ENCODE results near the gene WFDC5. TPM values are rescaled to one million over a fixed set of nuclear protein-coding genes. Genes with fewer than 3 reads are reported as not detected.

Gene WFDC5
- total RNA-seq, 1 donor from 2014 or later = 1.0 TPM

DNA sequence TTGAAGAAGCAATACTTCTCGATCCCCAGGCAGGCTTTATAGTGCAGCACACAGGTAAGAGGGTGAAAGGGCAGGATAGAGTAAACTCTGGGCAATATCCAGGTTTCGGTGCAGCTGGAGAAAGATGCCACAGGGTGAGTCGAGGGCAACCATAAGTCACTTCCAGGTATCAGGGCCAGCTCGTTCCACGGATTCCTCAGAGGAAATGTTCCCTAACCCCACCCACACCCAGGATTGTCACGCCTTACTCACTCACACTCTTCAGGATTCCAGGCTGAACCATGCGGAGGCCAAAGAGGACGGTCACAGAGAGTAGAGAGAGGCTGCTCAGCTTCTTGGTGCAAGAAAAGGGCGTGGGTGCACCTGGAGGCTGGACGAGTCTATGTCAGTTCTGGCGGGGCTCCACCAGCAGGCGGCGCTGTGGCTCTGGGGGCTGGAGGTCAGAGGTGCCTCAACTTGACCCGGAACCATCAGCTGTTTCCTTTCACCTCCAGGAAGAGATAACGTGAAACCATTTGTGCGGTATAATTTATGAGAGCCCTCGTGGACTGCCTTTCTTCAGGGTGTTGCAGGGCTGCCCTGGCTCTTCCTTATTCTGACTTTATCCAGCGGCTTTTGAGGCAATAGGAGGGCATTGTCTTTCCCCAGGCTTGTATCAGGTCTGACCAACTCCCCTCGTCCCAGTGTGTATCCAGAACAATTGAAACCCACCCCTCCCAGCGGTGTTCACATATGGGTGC lies 23.8 kb upstream of the WFDC5 start:
- TF ChIP-seq, protein P1, sequence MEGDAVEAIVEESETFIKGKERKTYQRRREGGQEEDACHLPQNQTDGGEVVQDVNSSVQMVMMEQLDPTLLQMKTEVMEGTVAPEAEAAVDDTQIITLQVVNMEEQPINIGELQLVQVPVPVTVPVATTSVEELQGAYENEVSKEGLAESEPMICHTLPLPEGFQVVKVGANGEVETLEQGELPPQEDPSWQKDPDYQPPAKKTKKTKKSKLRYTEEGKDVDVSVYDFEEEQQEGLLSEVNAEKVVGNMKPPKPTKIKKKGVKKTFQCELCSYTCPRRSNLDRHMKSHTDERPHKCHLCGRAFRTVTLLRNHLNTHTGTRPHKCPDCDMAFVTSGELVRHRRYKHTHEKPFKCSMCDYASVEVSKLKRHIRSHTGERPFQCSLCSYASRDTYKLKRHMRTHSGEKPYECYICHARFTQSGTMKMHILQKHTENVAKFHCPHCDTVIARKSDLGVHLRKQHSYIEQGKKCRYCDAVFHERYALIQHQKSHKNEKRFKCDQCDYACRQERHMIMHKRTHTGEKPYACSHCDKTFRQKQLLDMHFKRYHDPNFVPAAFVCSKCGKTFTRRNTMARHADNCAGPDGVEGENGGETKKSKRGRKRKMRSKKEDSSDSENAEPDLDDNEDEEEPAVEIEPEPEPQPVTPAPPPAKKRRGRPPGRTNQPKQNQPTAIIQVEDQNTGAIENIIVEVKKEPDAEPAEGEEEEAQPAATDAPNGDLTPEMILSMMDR (IDR thresholded peaks at IDR 0.05; ENCODE audit: insufficient read depth, low read length, poor library complexity, severe bottlenecking) = peak; percentile 72
- DNase-seq (ENCODE audit: low read depth) = no peak
- no peak overlapping the region for H3K4me3 ChIP-seq (ENCODE audit: low read depth, low read length)
- no peaks in the 10 kb centered on the region for H3K36me3 ChIP-seq (ENCODE audit: control insufficient read depth, insufficient read depth, low read length)
- peaks cover 2% of the 10 kb centered on the region for H3K27me3 ChIP-seq (ENCODE audit: control insufficient read depth, insufficient read depth, low read length)

DNA sequence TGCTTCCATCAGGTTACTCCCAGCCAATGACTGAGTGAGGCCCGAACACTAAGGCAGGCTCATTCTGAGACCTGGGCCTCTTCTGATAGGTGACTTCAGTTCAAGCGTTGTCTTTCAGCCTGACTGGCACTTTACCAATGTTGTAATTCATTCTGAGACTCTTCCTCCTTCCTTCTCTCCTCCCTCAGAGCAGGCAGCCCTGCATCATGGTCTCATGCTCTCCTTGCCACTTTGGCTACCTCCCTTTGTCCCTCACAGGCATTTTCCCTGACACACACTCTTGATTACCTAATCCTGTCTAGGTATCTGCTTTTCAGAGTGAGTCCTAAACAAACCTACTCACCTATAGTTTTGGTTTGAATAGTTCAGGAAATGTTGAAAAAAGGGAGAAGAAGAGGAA lies 21.9 kb upstream of the WFDC5 start:
- no peaks in the 10 kb centered on the region for H3K36me3 ChIP-seq (ENCODE audit: control insufficient read depth, insufficient read depth, low read length)
- no peak for DNase-seq (ENCODE audit: low read depth)
- H3K4me3 ChIP-seq (ENCODE audit: low read depth, low read length) = no peak overlapping the region
- peaks cover 2% of the 10 kb centered on the region for H3K27me3 ChIP-seq (ENCODE audit: control insufficient read depth, insufficient read depth, low read length)
- TF ChIP-seq, protein P1 (IDR thresholded peaks at IDR 0.05; ENCODE audit: insufficient read depth, low read length, poor library complexity, severe bottlenecking) = no peak

DNA sequence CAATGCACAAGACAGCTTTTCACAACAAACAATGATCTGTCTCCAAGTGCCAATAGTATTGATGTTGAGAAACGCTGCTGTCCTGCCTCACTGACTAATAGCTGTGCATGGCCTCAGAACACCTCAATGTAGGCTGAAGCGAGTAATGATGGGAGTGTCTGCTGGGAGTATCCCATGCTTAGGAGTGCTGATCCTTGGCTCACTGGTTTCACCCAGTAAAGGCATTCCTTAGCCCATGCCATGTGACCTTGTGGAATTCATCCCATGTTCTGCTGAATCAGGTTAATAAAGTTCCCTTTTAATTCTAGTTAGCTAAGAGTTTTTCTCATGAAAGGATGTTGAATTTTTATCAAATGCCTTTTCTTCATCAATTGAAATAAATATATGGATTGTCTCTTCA lies 13.1 kb upstream of the WFDC5 start:
- TF ChIP-seq, protein P1 (IDR thresholded peaks at IDR 0.05; ENCODE audit: insufficient read depth, low read length, poor library complexity, severe bottlenecking) = no peak
- Histone ChIP-seq H3K27me3 (ENCODE audit: control insufficient read depth, insufficient read depth, low read length) (no peaks in the 10 kb centered on the region), H3K36me3 (ENCODE audit: control insufficient read depth, insufficient read depth, low read length) (no peaks in the 10 kb centered on the region), H3K4me3 (ENCODE audit: low read depth, low read length) (no peak overlapping the region)
- peak; percentile 42 for DNase-seq (ENCODE audit: low read depth)

DNA sequence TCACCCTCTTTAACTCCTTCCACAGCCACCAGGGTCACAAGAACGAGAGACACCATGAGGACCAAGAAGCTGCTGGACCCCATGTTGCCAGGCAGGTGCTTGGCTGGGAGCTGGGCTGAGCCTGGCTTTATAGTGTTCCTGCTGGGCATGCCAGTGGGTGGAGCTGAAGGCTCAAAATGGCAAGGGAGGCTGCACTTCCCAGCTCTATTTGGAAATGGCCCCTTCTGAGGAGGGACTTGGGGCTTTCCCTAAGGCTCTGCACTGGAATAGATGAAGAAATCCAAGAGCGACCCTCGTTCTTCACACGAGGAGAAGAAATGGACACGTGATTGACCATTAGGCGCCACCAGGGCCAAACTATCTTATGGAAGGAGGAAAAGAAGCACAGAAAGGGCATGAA lies 9.4 kb upstream of the WFDC5 start, which contains the start of gene WFDC12:
TSS of gene WFDC12 (minus strand) at position 101 of the 400 bp plus-strand sequence. CDS start at position 83, 18 bp downstream.
- DNase-seq (ENCODE audit: low read depth) = no peak
- H3K4me3 ChIP-seq (ENCODE audit: low read depth, low read length) = no peak within 1 kb of the TSS
- TF ChIP-seq, protein P1 (IDR thresholded peaks at IDR 0.05; ENCODE audit: insufficient read depth, low read length, poor library complexity, severe bottlenecking) = no peak
- no peaks in the 10 kb centered on the region for H3K36me3 ChIP-seq (ENCODE audit: control insufficient read depth, insufficient read depth, low read length)
- no peaks in the 10 kb centered on the region for H3K27me3 ChIP-seq (ENCODE audit: control insufficient read depth, insufficient read depth, low read length)

DNA sequence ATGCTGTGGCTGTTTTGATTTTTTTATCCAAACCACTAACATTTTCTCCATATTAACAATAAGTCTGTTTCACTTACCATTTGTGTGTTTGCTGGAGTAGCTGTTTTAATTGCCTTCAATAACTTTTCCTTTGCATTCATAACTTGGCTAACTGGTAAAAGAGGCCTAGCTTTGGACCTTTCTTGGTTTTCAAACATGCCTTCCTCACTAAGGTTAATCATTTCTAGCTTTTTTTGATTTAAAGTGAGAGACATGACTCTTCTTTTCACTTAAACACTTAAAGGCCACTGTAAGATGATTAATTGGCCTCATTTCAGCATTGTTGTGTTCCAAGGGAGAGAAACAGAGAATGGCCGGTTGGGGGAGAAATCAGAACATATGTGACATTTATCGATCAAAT lies 6.4 kb upstream of the WFDC5 start:
- no peak overlapping the region for H3K4me3 ChIP-seq (ENCODE audit: low read depth, low read length)
- H3K36me3 ChIP-seq (ENCODE audit: control insufficient read depth, insufficient read depth, low read length) = no peaks in the 10 kb centered on the region
- H3K27me3 ChIP-seq (ENCODE audit: control insufficient read depth, insufficient read depth, low read length) = no peaks in the 10 kb centered on the region
- TF ChIP-seq, protein P1 (IDR thresholded peaks at IDR 0.05; ENCODE audit: insufficient read depth, low read length, poor library complexity, severe bottlenecking) = no peak
- DNase-seq (ENCODE audit: low read depth) = no peak
